ENCODE data around the gene EPHA4.

The EPHA4 gene

GRCh38 chr2:221502270-221503010 lies 69.7 kb downstream of the EPHA4 start:
- TF ChIP-seq CTCF (conservative IDR thresholded peaks at IDR 0.05; ENCODE audit: low read depth, low read length) = no peak
- H3K4me2 ChIP-seq = no peak overlapping the region

GRCh38 chr2:221501883-221502269 lies 70.2 kb downstream of the EPHA4 start:
- no peak overlapping the region for H3K4me2 ChIP-seq
- no peaks in the 10 kb centered on the region for H3K27me3 ChIP-seq (ENCODE audit: insufficient read depth, low read depth)
- TF ChIP-seq CTCF (conservative IDR thresholded peaks at IDR 0.05; ENCODE audit: low read depth, low read length) = no peak
- no peaks in the 10 kb centered on the region for H4K20me1 ChIP-seq (ENCODE audit: insufficient read depth)
- H2AFZ ChIP-seq (ENCODE audit: low read depth) = no peak overlapping the region
- H3K27ac ChIP-seq = no peak overlapping the region
- no peaks in the 10 kb centered on the region for H3K4me1 ChIP-seq (ENCODE audit: low read depth, poor library complexity, severe bottlenecking)
- H3K4me3 ChIP-seq (IDR thresholded peaks at IDR 0.05; ENCODE audit: insufficient read depth, low read depth, low read length) = no peak overlapping the region
- H3K36me3 ChIP-seq (ENCODE audit: insufficient read depth) = no peaks in the 10 kb centered on the region
- H3K9ac ChIP-seq = no peak overlapping the region
- H3K79me2 ChIP-seq (ENCODE audit: insufficient read depth, low read depth) = no peaks in the 10 kb centered on the region

More at GRCh38 chr2:221502270-221503010, 69.7 kb downstream of the EPHA4 start:
- H3K79me2 ChIP-seq (ENCODE audit: insufficient read depth, low read depth) = no peaks in the 10 kb centered on the region
- H2AFZ ChIP-seq (ENCODE audit: low read depth) = no peak overlapping the region
- no peak overlapping the region for H3K27ac ChIP-seq
- H4K20me1 ChIP-seq (ENCODE audit: insufficient read depth) = no peaks in the 10 kb centered on the region
- no peak overlapping the region for H3K9ac ChIP-seq
- H3K4me3 ChIP-seq (IDR thresholded peaks at IDR 0.05; ENCODE audit: insufficient read depth, low read depth, low read length) = no peak overlapping the region
- H3K4me1 ChIP-seq (ENCODE audit: low read depth, poor library complexity, severe bottlenecking) = no peaks in the 10 kb centered on the region
- H3K36me3 ChIP-seq (ENCODE audit: insufficient read depth) = no peaks in the 10 kb centered on the region
- H3K27me3 ChIP-seq (ENCODE audit: insufficient read depth, low read depth) = no peaks in the 10 kb centered on the region

GRCh38 chr2:221501210-221501882 lies 70.8 kb downstream of the EPHA4 start:
- Histone ChIP-seq H2AFZ (ENCODE audit: low read depth) (no peak overlapping the region), H3K9ac (no peak overlapping the region), H3K79me2 (ENCODE audit: insufficient read depth, low read depth) (no peaks in the 10 kb centered on the region), H3K4me3 (IDR thresholded peaks at IDR 0.05; ENCODE audit: insufficient read depth, low read depth, low read length) (no peak overlapping the region), H3K27me3 (ENCODE audit: insufficient read depth, low read depth) (no peaks in the 10 kb centered on the region), H3K4me1 (ENCODE audit: low read depth, poor library complexity, severe bottlenecking) (no peaks in the 10 kb centered on the region), H4K20me1 (ENCODE audit: insufficient read depth) (no peaks in the 10 kb centered on the region), H3K27ac (no peak overlapping the region), H3K4me2 (no peak overlapping the region), H3K36me3 (ENCODE audit: insufficient read depth) (no peaks in the 10 kb centered on the region)
- TF ChIP-seq CTCF (conservative IDR thresholded peaks at IDR 0.05; ENCODE audit: low read depth, low read length) = no peak

- Histone ChIP-seq H3K4me2 (no peak overlapping the region), H3K36me3 (ENCODE audit: insufficient read depth) (no peaks in the 10 kb centered on the region), H4K20me1 (ENCODE audit: insufficient read depth) (no peaks in the 10 kb centered on the region), H3K4me3 (IDR thresholded peaks at IDR 0.05; ENCODE audit: insufficient read depth, low read depth, low read length) (no peak overlapping the region), H2AFZ (ENCODE audit: low read depth) (no peak overlapping the region), H3K4me1 (ENCODE audit: low read depth, poor library complexity, severe bottlenecking) (no peaks in the 10 kb centered on the region), H3K9ac (no peak overlapping the region), H3K27ac (no peak overlapping the region), H3K27me3 (ENCODE audit: insufficient read depth, low read depth) (no peaks in the 10 kb centered on the region), H3K79me2 (ENCODE audit: insufficient read depth, low read depth) (no peaks in the 10 kb centered on the region)
- TF ChIP-seq CTCF (conservative IDR thresholded peaks at IDR 0.05; ENCODE audit: low read depth, low read length) = no peak
Measured at GRCh38 chr2:221500501-221501209, 71.4 kb downstream of the EPHA4 start.

All from KMS-11 (cell line).